ENCODE results near the gene SLC25A6.

SLC25A6 gene

DNA sequence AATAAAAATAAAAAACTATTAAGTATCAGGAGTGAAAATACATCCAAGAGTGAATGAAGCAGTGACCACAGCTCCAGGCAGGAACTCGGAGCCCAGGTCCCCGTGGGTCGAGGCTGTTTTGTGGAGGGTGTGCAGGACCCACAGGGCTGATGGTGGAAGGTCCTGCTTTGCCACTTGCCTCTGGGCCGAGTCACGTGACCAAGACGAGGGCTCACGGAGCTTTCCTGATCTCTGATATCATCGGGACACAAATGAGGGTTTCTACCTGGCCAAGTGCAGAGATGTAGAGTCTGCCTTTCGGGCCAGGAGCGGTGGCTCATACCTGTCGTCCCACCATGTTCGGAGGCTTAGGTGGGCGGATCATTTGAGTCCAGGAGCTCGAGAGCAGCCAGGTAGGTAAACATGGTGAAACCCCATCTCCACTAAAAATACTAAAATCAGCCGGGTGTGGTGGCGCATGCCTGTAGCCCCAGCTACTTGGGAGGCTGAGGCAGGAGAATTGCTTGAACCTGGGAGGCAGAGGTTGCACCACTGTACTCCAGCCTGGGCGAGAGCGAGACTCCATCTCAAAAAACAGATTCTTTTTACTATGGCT lies 7.2 kb downstream of the SLC25A6 start:
- no peak overlapping the region for H3K27ac ChIP-seq (ENCODE audit: low read length, poor library complexity, severe bottlenecking)
- no peak overlapping the region for H3K9ac ChIP-seq (ENCODE audit: low read length)
- no peak for DNase-seq
- H3K36me3 ChIP-seq (ENCODE audit: control insufficient read depth in 1 of 2, insufficient read depth in 2 of 2, low read depth in 1 of 2, low read length in 2 of 2) = peaks cover 61% of the 10 kb centered on the region in 2 experiments
- WGBS = 94% methylated on average over 17 of the region's 18 CpGs
- no peak overlapping the region for H4K8ac ChIP-seq (ENCODE audit: low read length)
- H3K4me2 ChIP-seq (ENCODE audit: low read length, poor library complexity, severe bottlenecking) = no peak overlapping the region
- no peaks in the 10 kb centered on the region for H3K27me3 ChIP-seq (ENCODE audit: control insufficient read depth in 1 of 2, insufficient read depth in 1 of 2, low read length in 2 of 2)
- no peak overlapping the region for H2BK15ac ChIP-seq (ENCODE audit: low read depth, poor library complexity, severe bottlenecking)
- no peak overlapping the region for H2BK120ac ChIP-seq (ENCODE audit: low read depth, low read length)
- H3K4me3 ChIP-seq (ENCODE audit: insufficient read depth in 1 of 2, low read depth in 1 of 2, low read length in 2 of 2) = no peak overlapping the region
- H2BK12ac ChIP-seq (ENCODE audit: low read length in 2 of 2) = no peak overlapping the region
- no peak overlapping the region for H2AK5ac ChIP-seq (ENCODE audit: low read length, severe bottlenecking)
- H2BK5ac ChIP-seq (ENCODE audit: low read depth, low read length, poor library complexity, severe bottlenecking) = no peak overlapping the region
- H3K4me1 ChIP-seq (ENCODE audit: control insufficient read depth, insufficient read depth, low read depth, low read length) = peaks cover 19% of the 10 kb centered on the region
- H2AFZ ChIP-seq (ENCODE audit: low read depth, low read length) = no peak overlapping the region
- peaks cover 2% of the 10 kb centered on the region for H3K79me1 ChIP-seq (replicated peaks; ENCODE audit: low read length, poor library complexity, severe bottlenecking)
- no peak overlapping the region for H3K18ac ChIP-seq (ENCODE audit: low read depth in 1 of 2, low read length in 2 of 2)
- H3K4ac ChIP-seq (ENCODE audit: low read depth in 1 of 2, low read length in 2 of 2) = no peak overlapping the region
- no peak overlapping the region for H4K91ac ChIP-seq (ENCODE audit: low read length)
- H3K9me3 ChIP-seq (ENCODE audit: control insufficient read depth, low read length) = no peaks in the 10 kb centered on the region
- H3K23ac ChIP-seq (ENCODE audit: low read length in 2 of 2) = no peak overlapping the region
- no peak overlapping the region for H3K14ac ChIP-seq (ENCODE audit: low read length in 2 of 2)

DNA sequence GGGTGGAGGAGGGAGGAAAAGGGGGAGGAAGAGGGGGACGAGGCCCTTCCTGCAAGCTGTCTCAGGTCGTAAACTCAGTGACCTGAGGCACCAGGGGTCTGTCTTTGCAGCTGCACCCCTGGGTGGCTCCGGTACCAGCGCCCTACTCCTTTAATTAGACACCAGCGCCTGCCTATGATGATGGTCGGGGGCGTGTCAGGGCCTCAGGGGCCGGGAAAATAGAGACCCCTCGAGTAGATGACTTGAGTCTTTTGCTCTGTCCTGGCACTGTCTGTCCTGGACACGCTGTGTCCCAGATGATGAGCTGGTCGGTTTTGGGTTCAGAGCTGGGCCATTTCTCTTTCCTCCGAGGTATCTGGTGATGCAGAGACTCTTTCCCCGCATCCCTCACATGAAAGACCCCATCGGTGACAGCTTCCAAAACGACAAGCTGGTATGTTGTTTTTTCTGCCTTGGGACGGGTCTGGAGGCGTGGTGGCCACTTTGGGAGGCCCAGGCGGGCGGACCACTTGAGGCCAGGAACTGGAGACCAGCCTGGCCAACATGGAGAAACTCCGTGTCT lies 11.2 kb downstream of the SLC25A6 start:
- no peak overlapping the region for H3K4ac ChIP-seq (ENCODE audit: low read depth in 1 of 2, low read length in 2 of 2)
- peak; percentile 26 for DNase-seq
- H3K27me3 ChIP-seq (ENCODE audit: control insufficient read depth in 1 of 2, insufficient read depth in 1 of 2, low read length in 2 of 2) = no peaks in the 10 kb centered on the region
- H2BK5ac ChIP-seq (ENCODE audit: low read depth, low read length, poor library complexity, severe bottlenecking) = no peak overlapping the region
- H2AK5ac ChIP-seq (ENCODE audit: low read length, severe bottlenecking) = no peak overlapping the region
- H3K4me2 ChIP-seq (ENCODE audit: low read length, poor library complexity, severe bottlenecking) = no peak overlapping the region
- no peak overlapping the region for H3K18ac ChIP-seq (ENCODE audit: low read depth in 1 of 2, low read length in 2 of 2)
- no peak overlapping the region for H3K9ac ChIP-seq (ENCODE audit: low read length)
- peaks cover 10% of the 10 kb centered on the region for H3K4me1 ChIP-seq (ENCODE audit: control insufficient read depth, insufficient read depth, low read depth, low read length)
- no peak overlapping the region for H3K23ac ChIP-seq (ENCODE audit: low read length in 2 of 2)
- H4K91ac ChIP-seq (ENCODE audit: low read length) = no peak overlapping the region
- 84% methylated on average over 19 of the region's 20 CpGs for WGBS
- no peak overlapping the region for H3K27ac ChIP-seq (ENCODE audit: low read length, poor library complexity, severe bottlenecking)
- no peak overlapping the region for H4K8ac ChIP-seq (ENCODE audit: low read length)
- H2AFZ ChIP-seq (ENCODE audit: low read depth, low read length) = no peak overlapping the region
- H3K14ac ChIP-seq (ENCODE audit: low read length in 2 of 2) = no peak overlapping the region
- no peak overlapping the region for H2BK120ac ChIP-seq (ENCODE audit: low read depth, low read length)
- H3K9me3 ChIP-seq (ENCODE audit: control insufficient read depth, low read length) = no peaks in the 10 kb centered on the region
- peaks cover 2% of the 10 kb centered on the region for H3K79me1 ChIP-seq (replicated peaks; ENCODE audit: low read length, poor library complexity, severe bottlenecking)
- peak overlapping the region; percentile 48 for H2BK15ac ChIP-seq (ENCODE audit: low read depth, poor library complexity, severe bottlenecking)
- H3K4me3 ChIP-seq (ENCODE audit: insufficient read depth in 1 of 2, low read depth in 1 of 2, low read length in 2 of 2) = no peak overlapping the region
- H3K36me3 ChIP-seq (ENCODE audit: control insufficient read depth in 1 of 2, insufficient read depth in 2 of 2, low read depth in 1 of 2, low read length in 2 of 2) = peaks cover 21 to 25% of the 10 kb centered on the region in 2 experiments
- H2BK12ac ChIP-seq (ENCODE audit: low read length in 2 of 2) = no peak overlapping the region

DNA sequence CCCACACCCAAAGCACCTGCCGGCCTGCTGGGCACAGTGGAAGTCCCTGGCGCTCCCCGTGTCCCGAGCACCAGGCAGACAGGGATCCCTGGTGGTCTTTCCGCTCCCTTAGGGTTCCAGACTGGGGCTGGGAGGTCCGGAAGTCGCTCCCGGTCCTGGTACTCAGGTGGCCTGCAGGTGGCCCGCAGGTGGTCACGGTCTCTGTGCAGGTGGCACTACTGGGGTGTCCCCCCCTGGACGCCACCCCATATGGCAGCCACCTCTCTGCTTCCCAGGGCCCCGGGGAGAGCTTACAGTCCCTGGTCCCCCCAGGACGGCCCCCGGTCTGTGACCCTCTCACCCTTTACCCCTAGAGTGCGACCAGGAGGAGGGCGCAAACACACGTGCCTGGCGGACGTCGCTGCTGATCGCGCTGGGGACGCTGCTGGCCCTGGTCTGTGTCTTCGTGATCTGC lies 13.6 kb downstream of the SLC25A6 start:
- Histone ChIP-seq H2BK5ac (ENCODE audit: low read depth, low read length, poor library complexity, severe bottlenecking) (no peak overlapping the region), H3K23ac (ENCODE audit: low read length in 2 of 2) (no peak overlapping the region), H3K4me2 (ENCODE audit: low read length, poor library complexity, severe bottlenecking) (no peak overlapping the region), H2BK15ac (ENCODE audit: low read depth, poor library complexity, severe bottlenecking) (no peak overlapping the region), H3K79me1 (replicated peaks; ENCODE audit: low read length, poor library complexity, severe bottlenecking) (no peaks in the 10 kb centered on the region), H3K9ac (ENCODE audit: low read length) (no peak overlapping the region), H3K9me3 (ENCODE audit: control insufficient read depth, low read length) (no peaks in the 10 kb centered on the region), H3K36me3 (ENCODE audit: control insufficient read depth in 1 of 2, insufficient read depth in 2 of 2, low read depth in 1 of 2, low read length in 2 of 2) (peaks cover 2 to 4% of the 10 kb centered on the region in 2 experiments), H2AFZ (ENCODE audit: low read depth, low read length) (no peak overlapping the region), H3K27me3 (ENCODE audit: control insufficient read depth in 1 of 2, insufficient read depth in 1 of 2, low read length in 2 of 2) (no peaks in the 10 kb centered on the region), H4K91ac (ENCODE audit: low read length) (no peak overlapping the region), H2BK120ac (ENCODE audit: low read depth, low read length) (no peak overlapping the region), H3K4me3 (ENCODE audit: insufficient read depth in 1 of 2, low read depth in 1 of 2, low read length in 2 of 2) (no peak overlapping the region), H3K18ac (ENCODE audit: low read depth in 1 of 2, low read length in 2 of 2) (no peak overlapping the region), H3K4me1 (ENCODE audit: control insufficient read depth, insufficient read depth, low read depth, low read length) (peaks cover 8% of the 10 kb centered on the region), H3K4ac (ENCODE audit: low read depth in 1 of 2, low read length in 2 of 2) (no peak overlapping the region), H3K27ac (ENCODE audit: low read length, poor library complexity, severe bottlenecking) (no peak overlapping the region), H2AK5ac (ENCODE audit: low read length, severe bottlenecking) (no peak overlapping the region), H2BK12ac (ENCODE audit: low read length in 2 of 2) (no peak overlapping the region), H3K14ac (ENCODE audit: low read length in 2 of 2) (no peak overlapping the region), H4K8ac (ENCODE audit: low read length) (no peak overlapping the region)
- WGBS = 96% methylated on average over 24 of the region's 24 CpGs
- no peak for DNase-seq

DNA sequence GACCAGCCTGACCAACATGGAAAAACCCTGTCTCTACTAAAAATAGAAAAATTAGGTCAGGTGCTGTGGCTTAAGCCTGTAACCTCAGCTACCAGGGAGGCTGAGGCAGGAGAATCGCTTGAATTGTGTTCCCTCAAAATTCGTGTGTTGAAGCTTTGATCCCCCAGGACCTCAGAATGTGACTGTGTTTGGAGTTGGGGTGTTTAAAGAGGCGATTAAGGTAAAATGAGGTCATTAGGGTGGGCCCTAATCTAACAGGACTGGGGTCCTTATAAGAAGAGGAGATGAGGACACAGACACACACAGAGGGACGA lies 23.6 kb downstream of the SLC25A6 start:
- H3K9ac ChIP-seq (ENCODE audit: low read length) = no peak overlapping the region
- no peak overlapping the region for H2BK15ac ChIP-seq (ENCODE audit: low read depth, poor library complexity, severe bottlenecking)
- H3K14ac ChIP-seq (ENCODE audit: low read length in 2 of 2) = no peak overlapping the region
- H4K8ac ChIP-seq (ENCODE audit: low read length) = no peak overlapping the region
- no peak for DNase-seq
- H3K4me2 ChIP-seq (ENCODE audit: low read length, poor library complexity, severe bottlenecking) = no peak overlapping the region
- no peak overlapping the region for H3K4ac ChIP-seq (ENCODE audit: low read depth in 1 of 2, low read length in 2 of 2)
- H2AFZ ChIP-seq (ENCODE audit: low read depth, low read length) = no peak overlapping the region
- H2AK5ac ChIP-seq (ENCODE audit: low read length, severe bottlenecking) = no peak overlapping the region
- no peak overlapping the region for H2BK12ac ChIP-seq (ENCODE audit: low read length in 2 of 2)
- no peaks in the 10 kb centered on the region for H3K79me1 ChIP-seq (replicated peaks; ENCODE audit: low read length, poor library complexity, severe bottlenecking)
- H4K91ac ChIP-seq (ENCODE audit: low read length) = no peak overlapping the region
- no peak overlapping the region for H2BK120ac ChIP-seq (ENCODE audit: low read depth, low read length)
- H3K4me3 ChIP-seq (ENCODE audit: insufficient read depth in 1 of 2, low read depth in 1 of 2, low read length in 2 of 2) = no peak overlapping the region
- no peaks in the 10 kb centered on the region for H3K4me1 ChIP-seq (ENCODE audit: control insufficient read depth, insufficient read depth, low read depth, low read length)
- H2BK5ac ChIP-seq (ENCODE audit: low read depth, low read length, poor library complexity, severe bottlenecking) = no peak overlapping the region
- no peaks in the 10 kb centered on the region for H3K9me3 ChIP-seq (ENCODE audit: control insufficient read depth, low read length)
- no peaks in the 10 kb centered on the region for H3K27me3 ChIP-seq (ENCODE audit: control insufficient read depth in 1 of 2, insufficient read depth in 1 of 2, low read length in 2 of 2)
- no peaks in the 10 kb centered on the region for H3K36me3 ChIP-seq (ENCODE audit: control insufficient read depth in 1 of 2, insufficient read depth in 2 of 2, low read depth in 1 of 2, low read length in 2 of 2)
- H3K18ac ChIP-seq (ENCODE audit: low read depth in 1 of 2, low read length in 2 of 2) = no peak overlapping the region
- H3K27ac ChIP-seq (ENCODE audit: low read length, poor library complexity, severe bottlenecking) = no peak overlapping the region
- WGBS = 95% methylated on average over 2 of the region's 4 CpGs
- H3K23ac ChIP-seq (ENCODE audit: low read length in 2 of 2) = no peak overlapping the region
